Measurements from ENCODE around the gene CILP2.

CILP2 gene

GRCh38 chr19:19580418-19580817, 42.4 kb downstream of the CILP2 start (continued):
- TF ChIP-seq ZNF24 (tag by site-specific recombination; IDR thresholded peaks at IDR 0.05) (no peak), ZNF391 (tag by site-specific recombination; IDR thresholded peaks at IDR 0.05; ENCODE audit: borderline replicate concordance, low read depth) (no peak), ZNF214 (tag by site-specific recombination; IDR thresholded peaks at IDR 0.05; ENCODE audit: borderline replicate concordance) (no peak), ZNF792 (tag by site-specific recombination; IDR thresholded peaks at IDR 0.05) (no peak), ZSCAN16 (tag by site-specific recombination; IDR thresholded peaks at IDR 0.05) (no peak), ZNF48 (tag by site-specific recombination; IDR thresholded peaks at IDR 0.05) (no peak), YY1 (tag by site-specific recombination; IDR thresholded peaks at IDR 0.05) (no peak), ZBTB44 (tag by site-specific recombination; IDR thresholded peaks at IDR 0.05) (no peak), ZFHX2 (tag by site-specific recombination; conservative IDR thresholded peaks at IDR 0.05) (no peak)

- H3K9me3 ChIP-seq (ENCODE audit: control insufficient read depth, insufficient read depth, low read depth, low read length), result no peaks in the 10 kb centered on the region
- CTCF ChIA-PET, result no interaction called here
- POLR2A ChIA-PET, result no interaction called here
These were observed 43.3 kb downstream of the CILP2 start for GRCh38 chr19:19581391-19581790.

GRCh38 chr19:19582471-19582870, 44.4 kb downstream of the CILP2 start:
- Histone ChIP-seq H3K9me3 (ENCODE audit: control insufficient read depth, insufficient read depth, low read depth, low read length) (no peaks in the 10 kb centered on the region), H3K27ac (ENCODE audit: extremely low read depth, low read depth, low read length) (no peak overlapping the region), H3K4me3 (ENCODE audit: low read depth, low read length) (no peak overlapping the region), H3K36me3 (ENCODE audit: control insufficient read depth in 2 of 2, insufficient read depth in 1 of 2, low read length in 2 of 2) (no peaks in the 10 kb centered on the region), H3K4me1 (ENCODE audit: control insufficient read depth, insufficient read depth, low read length) (0 out of 2 replicates have a peak, but pooled peaks cover 3% of the 10 kb centered on the region)
- POLR2A ChIA-PET, result no interaction called here
- CTCF ChIA-PET, result interaction anchor here (0.9 to 1.5 kb wide), 2 partner anchors 22 to 28 kb away, joined by 3 to 7 read pairs; no protein-coding TSS in a partner anchor
- TF ChIP-seq ZNF692 (tag by site-specific recombination; IDR thresholded peaks at IDR 0.05), result no peak
- no peak for TF ChIP-seq ZNF580 (tag by site-specific recombination; IDR thresholded peaks at IDR 0.05)
- no peak for TF ChIP-seq ZNF426 (tag by site-specific recombination; IDR thresholded peaks at IDR 0.05)
- no peak for TF ChIP-seq ZBTB17 (tag by site-specific recombination; IDR thresholded peaks at IDR 0.05)
- no peak for TF ChIP-seq ZBTB11 (tag by site-specific recombination; conservative IDR thresholded peaks at IDR 0.05; ENCODE audit: low read depth)
- TF ChIP-seq ZNF416 (tag by site-specific recombination; IDR thresholded peaks at IDR 0.05), result no peak

More at GRCh38 chr19:19581391-19581790, 43.3 kb downstream of the CILP2 start:
- Histone ChIP-seq H3K4me1 (ENCODE audit: control insufficient read depth, insufficient read depth, low read length) (0 out of 2 replicates have a peak, but pooled peaks cover 2% of the 10 kb centered on the region), H3K4me3 (ENCODE audit: low read depth, low read length) (no peak overlapping the region), H3K36me3 (ENCODE audit: control insufficient read depth in 2 of 2, insufficient read depth in 1 of 2, low read length in 2 of 2) (no peaks in the 10 kb centered on the region), H3K27ac (ENCODE audit: extremely low read depth, low read depth, low read length) (no peak overlapping the region)
- TF ChIP-seq ZNF391 (tag by site-specific recombination; IDR thresholded peaks at IDR 0.05; ENCODE audit: borderline replicate concordance, low read depth) (no peak), ZNF791 (tag by site-specific recombination; IDR thresholded peaks at IDR 0.05) (no peak), ZNF10 (tag by site-specific recombination; IDR thresholded peaks at IDR 0.05) (no peak), ZIC2 (tag by site-specific recombination; IDR thresholded peaks at IDR 0.05) (no peak), ZNF148 (tag by site-specific recombination; IDR thresholded peaks at IDR 0.05; ENCODE audit: borderline replicate concordance) (no peak), MZF1 (tag by site-specific recombination; IDR thresholded peaks at IDR 0.05; ENCODE audit: borderline replicate concordance) (no peak), ZSCAN18 (tag by site-specific recombination; IDR thresholded peaks at IDR 0.05) (no peak), ZNF549 (tag by site-specific recombination; IDR thresholded peaks at IDR 0.05) (no peak)
